ENCODE results near the gene SH3BP4. TPM values are rescaled to one million over a fixed set of nuclear protein-coding genes. Genes with fewer than 3 reads are reported as not detected.

Gene SH3BP4
- total and polyA plus RNA-seq, 2 of the 8 experiments (the other 6 are each of a cell fraction or from before 2014, with no cell fraction given): 28.3 to 35.4 TPM

- TF ChIP-seq CTCF (IDR thresholded peaks at IDR 0.05; ENCODE audit: control extremely low read depth in 1 of 3, insufficient read depth in 1 of 3, low read depth in 1 of 3, low read length in 3 of 3): peak; percentile 26 to 50 (median 38); a peak in 3 of 4 replicates
- no peak for TF ChIP-seq BACH1 (IDR thresholded peaks at IDR 0.05; ENCODE audit: low read length)
- TF ChIP-seq BCL11A (IDR thresholded peaks at IDR 0.05; ENCODE audit: low read depth in 2 of 2, low read length in 2 of 2): no peak
- no peak for TF ChIP-seq SIX5 (IDR thresholded peaks at IDR 0.05; ENCODE audit: low read depth, low read length)
- 0 out of 2 replicates have a peak, but pooled peaks have one; percentile 7 for TF ChIP-seq YY1 (IDR thresholded peaks at IDR 0.05; ENCODE audit: low read depth, low read length)
- no peak for TF ChIP-seq CTBP2 (IDR thresholded peaks at IDR 0.05; ENCODE audit: borderline replicate concordance, insufficient read depth, insufficient read length, low read length)
- TF ChIP-seq RNF2 (IDR thresholded peaks at IDR 0.05; ENCODE audit: borderline replicate concordance, low read depth, low read length, missing control alignments, poor library complexity, severe bottlenecking): no peak
- no peak for TF ChIP-seq NANOG (IDR thresholded peaks at IDR 0.05; ENCODE audit: insufficient read depth, low read depth, low read length, poor library complexity, severe bottlenecking)
- TF ChIP-seq ASH2L (IDR thresholded peaks at IDR 0.05; ENCODE audit: low read length): peak; percentile 45
- TF ChIP-seq ZNF274 (IDR thresholded peaks at IDR 0.05; ENCODE audit: borderline replicate concordance, extremely low read depth, low read length): no peak
- TF ChIP-seq RXRA (IDR thresholded peaks at IDR 0.05; ENCODE audit: insufficient read depth, low read depth, low read length): no peak
Observed at GRCh38 chr2:235005603-235006259, 53.9 kb downstream of the SH3BP4 start (continued).
